ENCODE results near the gene IGSF10.

The IGSF10 gene

GRCh38 chr3:151431940-151432339 is 28.9 kb downstream of the IGSF10 start:
- Histone ChIP-seq H3K9ac (ENCODE audit: low read length) (no peak overlapping the region), H3K36me3 (ENCODE audit: control insufficient read depth, insufficient read depth, low read length) (no peaks in the 10 kb centered on the region), H3K9me3 (ENCODE audit: control insufficient read depth, low read length) (no peaks in the 10 kb centered on the region), H3K4me1 (ENCODE audit: control insufficient read depth, insufficient read depth, low read length) (no peaks in the 10 kb centered on the region), H3K27me3 (ENCODE audit: control insufficient read depth, insufficient read depth, low read length) (no peaks in the 10 kb centered on the region), H3K4me3 (ENCODE audit: low read length) (no peak overlapping the region)

GRCh38 chr3:151430821-151431484 is 29.9 kb downstream of the IGSF10 start:
- no peaks in the 10 kb centered on the region for H3K36me3 ChIP-seq (ENCODE audit: control insufficient read depth, insufficient read depth, low read length)
- H3K4me3 ChIP-seq (ENCODE audit: low read length), result no peak overlapping the region
- H3K4me1 ChIP-seq (ENCODE audit: control insufficient read depth, insufficient read depth, low read length), result peaks cover 5% of the 10 kb centered on the region
- no peaks in the 10 kb centered on the region for H3K9me3 ChIP-seq (ENCODE audit: control insufficient read depth, low read length)
- no peak overlapping the region for H3K9ac ChIP-seq (ENCODE audit: low read length)
- H3K27me3 ChIP-seq (ENCODE audit: control insufficient read depth, insufficient read depth, low read length), result no peaks in the 10 kb centered on the region

GRCh38 chr3:151428386-151428785 is 32.5 kb downstream of the IGSF10 start:
- H3K9ac ChIP-seq (ENCODE audit: low read length), result no peak overlapping the region
- peaks cover 6% of the 10 kb centered on the region for H3K4me1 ChIP-seq (ENCODE audit: control insufficient read depth, insufficient read depth, low read length)
- no peaks in the 10 kb centered on the region for H3K9me3 ChIP-seq (ENCODE audit: control insufficient read depth, low read length)
- no peaks in the 10 kb centered on the region for H3K27me3 ChIP-seq (ENCODE audit: control insufficient read depth, insufficient read depth, low read length)
- H3K36me3 ChIP-seq (ENCODE audit: control insufficient read depth, insufficient read depth, low read length), result no peaks in the 10 kb centered on the region
- no peak overlapping the region for H3K4me3 ChIP-seq (ENCODE audit: low read length)

- Histone ChIP-seq H3K9me3 (ENCODE audit: control insufficient read depth, low read length) (no peaks in the 10 kb centered on the region), H3K27me3 (ENCODE audit: control insufficient read depth, insufficient read depth, low read length) (no peaks in the 10 kb centered on the region), H3K9ac (ENCODE audit: low read length) (no peak overlapping the region), H3K36me3 (ENCODE audit: control insufficient read depth, insufficient read depth, low read length) (no peaks in the 10 kb centered on the region), H3K4me3 (ENCODE audit: low read length) (no peak overlapping the region), H3K4me1 (ENCODE audit: control insufficient read depth, insufficient read depth, low read length) (peaks cover 6% of the 10 kb centered on the region)
Observed at GRCh38 chr3:151426341-151426657, 34.6 kb downstream of the IGSF10 start.

- no peak overlapping the region for H3K4me3 ChIP-seq (ENCODE audit: low read length)
- H3K4me1 ChIP-seq (ENCODE audit: control insufficient read depth, insufficient read depth, low read length), result peaks cover 6% of the 10 kb centered on the region
- no peak overlapping the region for H3K9ac ChIP-seq (ENCODE audit: low read length)
Observed at GRCh38 chr3:151425627-151426340, 35.1 kb downstream of the IGSF10 start.

GRCh38 chr3:151423091-151423490 is 37.8 kb downstream of the IGSF10 start:
- Histone ChIP-seq H3K4me1 (ENCODE audit: control insufficient read depth, insufficient read depth, low read length) (peaks cover 6% of the 10 kb centered on the region), H3K9ac (ENCODE audit: low read length) (no peak overlapping the region), H3K4me3 (ENCODE audit: low read length) (no peak overlapping the region), H3K36me3 (ENCODE audit: control insufficient read depth, insufficient read depth, low read length) (no peaks in the 10 kb centered on the region), H3K9me3 (ENCODE audit: control insufficient read depth, low read length) (no peaks in the 10 kb centered on the region), H3K27me3 (ENCODE audit: control insufficient read depth, insufficient read depth, low read length) (no peaks in the 10 kb centered on the region)

More at GRCh38 chr3:151425627-151426340, 35.1 kb downstream of the IGSF10 start:
- H3K9me3 ChIP-seq (ENCODE audit: control insufficient read depth, low read length), result no peaks in the 10 kb centered on the region
- no peaks in the 10 kb centered on the region for H3K36me3 ChIP-seq (ENCODE audit: control insufficient read depth, insufficient read depth, low read length)
- H3K27me3 ChIP-seq (ENCODE audit: control insufficient read depth, insufficient read depth, low read length), result no peaks in the 10 kb centered on the region

- H3K36me3 ChIP-seq (ENCODE audit: control insufficient read depth, insufficient read depth, low read length), result no peaks in the 10 kb centered on the region
- peaks cover 6% of the 10 kb centered on the region for H3K4me1 ChIP-seq (ENCODE audit: control insufficient read depth, insufficient read depth, low read length)
- H3K27me3 ChIP-seq (ENCODE audit: control insufficient read depth, insufficient read depth, low read length), result no peaks in the 10 kb centered on the region
- H3K9me3 ChIP-seq (ENCODE audit: control insufficient read depth, low read length), result no peaks in the 10 kb centered on the region
- H3K4me3 ChIP-seq (ENCODE audit: low read length), result no peak overlapping the region
- no peak overlapping the region for H3K9ac ChIP-seq (ENCODE audit: low read length)
Observed at GRCh38 chr3:151421938-151422337, 38.9 kb downstream of the IGSF10 start.

- no peaks in the 10 kb centered on the region for H3K36me3 ChIP-seq (ENCODE audit: control insufficient read depth, insufficient read depth, low read length)
- no peaks in the 10 kb centered on the region for H3K9me3 ChIP-seq (ENCODE audit: control insufficient read depth, low read length)
- no peak overlapping the region for H3K9ac ChIP-seq (ENCODE audit: low read length)
- no peaks in the 10 kb centered on the region for H3K4me1 ChIP-seq (ENCODE audit: control insufficient read depth, insufficient read depth, low read length)
- no peak overlapping the region for H3K4me3 ChIP-seq (ENCODE audit: low read length)
- no peaks in the 10 kb centered on the region for H3K27me3 ChIP-seq (ENCODE audit: control insufficient read depth, insufficient read depth, low read length)
Observed at GRCh38 chr3:151419806-151420205, 41.1 kb downstream of the IGSF10 start.

- Histone ChIP-seq H3K27me3 (ENCODE audit: control insufficient read depth, insufficient read depth, low read length) (no peaks in the 10 kb centered on the region), H3K4me1 (ENCODE audit: control insufficient read depth, insufficient read depth, low read length) (no peaks in the 10 kb centered on the region), H3K9ac (ENCODE audit: low read length) (no peak overlapping the region), H3K4me3 (ENCODE audit: low read length) (no peak overlapping the region), H3K36me3 (ENCODE audit: control insufficient read depth, insufficient read depth, low read length) (no peaks in the 10 kb centered on the region), H3K9me3 (ENCODE audit: control insufficient read depth, low read length) (no peaks in the 10 kb centered on the region)
Observed at GRCh38 chr3:151415289-151415688, 45.6 kb downstream of the IGSF10 start.

- Histone ChIP-seq H3K4me3 (ENCODE audit: low read length) (no peak overlapping the region), H3K9ac (ENCODE audit: low read length) (no peak overlapping the region), H3K36me3 (ENCODE audit: control insufficient read depth, insufficient read depth, low read length) (no peaks in the 10 kb centered on the region), H3K9me3 (ENCODE audit: control insufficient read depth, low read length) (no peaks in the 10 kb centered on the region), H3K4me1 (ENCODE audit: control insufficient read depth, insufficient read depth, low read length) (no peaks in the 10 kb centered on the region), H3K27me3 (ENCODE audit: control insufficient read depth, insufficient read depth, low read length) (no peaks in the 10 kb centered on the region)
Observed at GRCh38 chr3:151412989-151413388, 47.9 kb downstream of the IGSF10 start.
